GM10266 (cell line): ENCODE measurements around the gene TM2D1.

ENCODE experiments used
- DNase-seq: peaks from one replicate; pipeline ENCODE4 v3.0.0; 2012; ENCODE audit errors: extremely low spot score
- CTCF ChIP-seq: IDR thresholded peaks from 2 replicates; pipeline ENCODE4 v1.5.1; 2012; ENCODE audit warnings: mild to moderate bottlenecking, low read depth; ENCODE audit not compliant: control insufficient read depth, insufficient read depth; ENCODE audit errors: missing control alignments

The TM2D1 gene

GRCh38 chr1:61749574-61749973 lies 24.6 kb upstream of the TM2D1 start:
- no peak for DNase-seq
- TF ChIP-seq CTCF: no peak

GRCh38 chr1:61748566-61748965 lies 23.6 kb upstream of the TM2D1 start:
- DNase-seq: no peak
- TF ChIP-seq CTCF: no peak

- DNase-seq: no peak
- no peak for TF ChIP-seq CTCF
Observed at GRCh38 chr1:61746813-61747212, 21.9 kb upstream of the TM2D1 start.

- TF ChIP-seq CTCF: no peak
- no peak for DNase-seq
Observed at GRCh38 chr1:61743716-61744580, 19.0 kb upstream of the TM2D1 start.

- no peak for TF ChIP-seq CTCF
- DNase-seq: no peak
Observed at GRCh38 chr1:61743431-61743705, 18.4 kb upstream of the TM2D1 start.

GRCh38 chr1:61742620-61743430 lies 17.9 kb upstream of the TM2D1 start:
- peak; percentile 71 for DNase-seq
- TF ChIP-seq CTCF: no peak

GRCh38 chr1:61741711-61742619 lies 17.0 kb upstream of the TM2D1 start, which contains the start of gene PATJ:
PATJ (plus strand) TSS chr1:61742480; CDS start chr1:61762893, 20,413 bp downstream.
- DNase-seq: peak; percentile 79
- no peak for TF ChIP-seq CTCF
